H9 (cell line): ENCODE data around the gene KLF17. TPM values are rescaled to one million over a fixed set of nuclear protein-coding genes. Genes with fewer than 3 reads are reported as not detected.

Experiments
- DNase-seq: peaks from one replicate; pipeline ENCODE4 v3.0.0-alpha.2; 2017
- H2AFZ ChIP-seq: one replicate; pipeline ENCODE4 v1.6.1; 2013; ENCODE audit warnings: mild to moderate bottlenecking, low read length, control low read depth, moderate library complexity
- H2AK5ac ChIP-seq: 2 replicates; pipeline ENCODE4 v1.6.1; 2013; ENCODE audit warnings: low read length, control low read depth, mixed read lengths; ENCODE audit not compliant: insufficient read length
- H2BK120ac ChIP-seq: one replicate; pipeline ENCODE4 v1.6.1; 2013; ENCODE audit warnings: low read depth, mild to moderate bottlenecking, low read length, control low read depth, inconsistent platforms; ENCODE audit not compliant: poor library complexity, severe bottlenecking
- H2BK12ac ChIP-seq: 2 replicates; pipeline ENCODE4 v1.6.1; 2013; ENCODE audit warnings: low read length, control low read depth, mixed read lengths, low read depth; ENCODE audit not compliant: insufficient read length
- H2BK15ac ChIP-seq: 2 replicates; pipeline ENCODE4 v1.6.1; 2013; ENCODE audit warnings: low read depth, low read length, control low read depth
- H2BK20ac ChIP-seq: one replicate; pipeline ENCODE4 v1.6.1; 2013; ENCODE audit warnings: low read depth, mild to moderate bottlenecking, low read length, control low read depth, inconsistent platforms; ENCODE audit not compliant: poor library complexity, severe bottlenecking
- H2BK5ac ChIP-seq: 2 replicates; pipeline ENCODE4 v1.6.1; 2013; ENCODE audit warnings: low read length, control low read depth, mixed read lengths; ENCODE audit not compliant: insufficient read length
- H3K14ac ChIP-seq: 2 replicates; pipeline ENCODE4 v1.6.1; 2013; ENCODE audit warnings: low read length, control low read depth; ENCODE audit not compliant: insufficient read depth
- H3K18ac ChIP-seq: 2 replicates; pipeline ENCODE4 v1.6.1; 2013; ENCODE audit warnings: low read depth, mild to moderate bottlenecking, mixed read lengths, low read length, control low read depth; ENCODE audit not compliant: insufficient read length
- H3K23ac ChIP-seq: 2 replicates; pipeline ENCODE4 v1.6.1; 2013; ENCODE audit warnings: low read length, control low read depth, mixed read lengths, low read depth; ENCODE audit not compliant: insufficient read length
- H3K23me2 ChIP-seq: 2 replicates; pipeline ENCODE4 v1.6.1; 2013; ENCODE audit warnings: low read depth, mild to moderate bottlenecking, mixed read lengths, low read length, control low read depth; ENCODE audit not compliant: insufficient read length, poor library complexity, severe bottlenecking
- H3K27ac ChIP-seq: 2 replicates; pipeline ENCODE4 v1.5.1; 2013; ENCODE audit warnings: low read length, control low read depth, mixed read lengths, low read depth; ENCODE audit not compliant: insufficient read length
- H3K27me3 ChIP-seq: 2 replicates; pipeline ENCODE4 v1.6.1; 2013; ENCODE audit warnings: low read length, control low read depth, inconsistent platforms; ENCODE audit not compliant: insufficient read depth
- H3K4ac ChIP-seq: 2 replicates; pipeline ENCODE4 v1.6.1; 2013; ENCODE audit warnings: low read depth, mild to moderate bottlenecking, control low read depth, inconsistent platforms, low read length, moderate library complexity
- H3K4me1 ChIP-seq: 2 replicates; pipeline ENCODE4 v1.6.1; 2013; ENCODE audit warnings: low read length, control low read depth, inconsistent platforms; ENCODE audit not compliant: insufficient read depth
- H3K4me2 ChIP-seq: 2 replicates; pipeline ENCODE4 v1.6.1; 2013; ENCODE audit warnings: low read length, control low read depth, mixed read lengths; ENCODE audit not compliant: insufficient read length, insufficient read depth
- H3K56ac ChIP-seq: 2 replicates; pipeline ENCODE4 v1.6.1; 2013; ENCODE audit warnings: low read depth, mild to moderate bottlenecking, mixed read lengths, low read length, control low read depth; ENCODE audit not compliant: insufficient read length
- H3K79me1 ChIP-seq: 2 replicates; pipeline ENCODE4 v1.6.1; 2013; ENCODE audit warnings: low read depth, mild to moderate bottlenecking, moderate library complexity, low read length, control low read depth, inconsistent platforms; ENCODE audit not compliant: insufficient read depth, poor library complexity, severe bottlenecking
- H3K79me2 ChIP-seq: 2 replicates; pipeline ENCODE4 v1.6.1; 2013; ENCODE audit warnings: low read length, control low read depth, inconsistent platforms; ENCODE audit not compliant: insufficient read depth
- H3K9ac ChIP-seq: 2 replicates; pipeline ENCODE4 v1.6.1; 2013; ENCODE audit warnings: low read length, control low read depth, mixed read lengths; ENCODE audit not compliant: insufficient read length; ENCODE audit errors: extremely low read depth
- H3K9me3 ChIP-seq: one replicate; pipeline ENCODE4 v1.6.1; 2013; ENCODE audit warnings: low read depth, low read length, inconsistent platforms; ENCODE audit not compliant: control insufficient read depth
- H3T11ph ChIP-seq: one replicate; pipeline ENCODE4 v1.6.1; 2013; ENCODE audit warnings: mild to moderate bottlenecking, low read length, control low read depth, inconsistent platforms
- H4K20me1 ChIP-seq: one replicate; pipeline ENCODE4 v1.6.1; 2013; ENCODE audit not compliant: control insufficient read depth, insufficient read length, insufficient read depth
- H4K5ac ChIP-seq: 2 replicates; pipeline ENCODE4 v1.6.1; 2013; ENCODE audit warnings: low read depth, mild to moderate bottlenecking, mixed read lengths, low read length, control low read depth; ENCODE audit not compliant: insufficient read length
- H4K8ac ChIP-seq: replicated peaks from 2 replicates; pipeline ENCODE4 v1.6.1; 2013; ENCODE audit warnings: low read length, control low read depth, mixed read lengths, low read depth; ENCODE audit not compliant: insufficient read length
- H4K91ac ChIP-seq: 2 replicates; pipeline ENCODE4 v1.6.1; 2013; ENCODE audit warnings: low read depth, mild to moderate bottlenecking, moderate library complexity, mixed read lengths, low read length, control low read depth; ENCODE audit not compliant: insufficient read length
- H3K27ac Mint-ChIP-seq, 3 experiments: 2 replicates in 2 of 3; 3 replicates in 1 of 3; pipeline ENCODE4 v1.8.0; 2020 to 2021; ENCODE audit warnings: mixed read lengths in 3 of 3, mild to moderate bottlenecking in 1 of 3, moderate library complexity in 1 of 3
- H3K27me3 Mint-ChIP-seq: 2 replicates; pipeline ENCODE4 v1.8.0; 2021; ENCODE audit warnings: low read depth, mild to moderate bottlenecking, moderate library complexity, mixed read lengths
- H3K36me3 Mint-ChIP-seq, 3 experiments: 2 replicates in 2 of 3; 3 replicates in 1 of 3; pipeline ENCODE4 v1.8.0; 2020 to 2021; ENCODE audit warnings: low read depth in 3 of 3, mixed read lengths in 3 of 3; ENCODE audit not compliant: insufficient read depth in 1 of 3
- H3K4me1 Mint-ChIP-seq, 2 experiments: 2 replicates each; pipeline ENCODE4 v1.8.0; 2020; ENCODE audit warnings: mixed read lengths in 2 of 2
- H3K4me3 Mint-ChIP-seq, 2 experiments: 2 replicates in 1 of 2; 3 replicates in 1 of 2; pipeline ENCODE4 v1.8.0; 2020 to 2021; ENCODE audit warnings: mild to moderate bottlenecking in 2 of 2, mixed read lengths in 2 of 2, moderate library complexity in 1 of 2
- H3K9me3 Mint-ChIP-seq, 2 experiments: 2 replicates in 1 of 2; 3 replicates in 1 of 2; pipeline ENCODE4 v1.8.0; 2020; ENCODE audit warnings: mild to moderate bottlenecking in 2 of 2, mixed read lengths in 2 of 2, moderate library complexity in 1 of 2
- CTCF ChIP-seq: fragments of 200-600 bp; sonication (generic); conservative IDR thresholded peaks from 3 replicates; pipeline ENCODE4 v1.8.0; 2021; ENCODE audit warnings: antibody characterized with exemption, mild to moderate bottlenecking
- WGBS: extraction: QIAGEN DNeasy Blood & Tissue Kit; methylation state at CpG from one replicate; pipeline ENCODE4 v1.1.7; 2013; ENCODE audit warnings: missing lambda C conversion rate, low lambda C conversion rate, mixed read lengths; ENCODE audit not compliant: insufficient read length; ENCODE audit errors: extremely low coverage; 5-methylcytosine and 5-hydroxymethylcytosine counted together
- total RNA-seq: library from RNA; stranded (reverse); gene quantifications from 2 replicates; pipeline ENCODE4 v1.2.1, GENCODE V29; 2021

Gene KLF17
- total RNA-seq, 1 experiment from 2014 or later: 0.09 TPM

GRCh38 chr1:44078104-44078503 lies 40.5 kb upstream of the KLF17 start:
- Histone ChIP-seq H2BK20ac (no peak overlapping the region), H2BK15ac (no peak overlapping the region), H3K18ac (no peak overlapping the region), H3K27me3 (no peaks in the 10 kb centered on the region), H3K4me1 (peaks cover 3% of the 10 kb centered on the region; the same call in 1 of the 2 replicates), H3T11ph (no peak overlapping the region), H3K27ac (no peak overlapping the region), H3K14ac (no peak overlapping the region), H4K91ac (no peak overlapping the region), H3K23me2 (no peaks in the 10 kb centered on the region), H3K9me3 (no peaks in the 10 kb centered on the region), H3K4ac (no peak overlapping the region), H3K23ac (no peak overlapping the region), H4K5ac (no peak overlapping the region), H4K20me1 (no peaks in the 10 kb centered on the region), H3K4me2 (no peak overlapping the region), H3K9ac (no peak overlapping the region), H2BK5ac (no peak overlapping the region), H2AFZ (no peak overlapping the region), H3K56ac (no peak overlapping the region), H2AK5ac (no peak overlapping the region), H2BK120ac (no peak overlapping the region), H3K79me2 (no peaks in the 10 kb centered on the region), H2BK12ac (no peak overlapping the region), H4K8ac (no peak overlapping the region), H3K79me1 (no peaks in the 10 kb centered on the region)
- no CpG with 5 or more reads among the region's 2 CpGs for WGBS
- peaks cover 4% of the 10 kb centered on the region for H3K27me3 Mint-ChIP-seq
- no peaks in the 10 kb centered on the region; a peak in 1 of 7 replicates for H3K36me3 Mint-ChIP-seq
- no peaks in the 10 kb centered on the region; a peak in 1 of 5 replicates for H3K9me3 Mint-ChIP-seq
- TF ChIP-seq CTCF: no peak
- no peak overlapping the region for H3K27ac Mint-ChIP-seq
- peaks cover 8 to 10% of the 10 kb centered on the region in 2 experiments for H3K4me1 Mint-ChIP-seq
- no peak for DNase-seq
- no peak overlapping the region for H3K4me3 Mint-ChIP-seq
